ENCODE results near the gene ATG10.

Gene ATG10

DNA sequence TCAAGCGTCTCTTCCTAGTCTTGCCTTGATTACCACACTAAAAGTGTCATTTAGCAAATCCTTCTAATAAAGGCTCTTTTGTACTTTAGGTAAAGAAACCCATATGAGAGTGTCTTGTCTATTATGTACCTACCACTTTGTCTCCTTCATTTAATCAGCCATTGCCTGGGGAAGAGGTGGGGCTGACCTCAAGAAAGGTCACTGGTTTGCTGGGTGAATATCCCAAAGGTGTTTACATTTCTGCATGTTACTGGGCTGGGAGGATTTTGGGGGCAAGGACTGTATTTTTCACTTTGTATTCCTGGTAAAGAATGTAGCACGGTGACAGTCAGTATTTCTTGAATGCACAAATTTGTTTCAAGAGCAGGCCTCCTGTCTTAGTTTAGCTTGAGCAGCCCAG, 318.2 kb downstream of the ATG10 start:
- no peak for DNase-seq

DNA sequence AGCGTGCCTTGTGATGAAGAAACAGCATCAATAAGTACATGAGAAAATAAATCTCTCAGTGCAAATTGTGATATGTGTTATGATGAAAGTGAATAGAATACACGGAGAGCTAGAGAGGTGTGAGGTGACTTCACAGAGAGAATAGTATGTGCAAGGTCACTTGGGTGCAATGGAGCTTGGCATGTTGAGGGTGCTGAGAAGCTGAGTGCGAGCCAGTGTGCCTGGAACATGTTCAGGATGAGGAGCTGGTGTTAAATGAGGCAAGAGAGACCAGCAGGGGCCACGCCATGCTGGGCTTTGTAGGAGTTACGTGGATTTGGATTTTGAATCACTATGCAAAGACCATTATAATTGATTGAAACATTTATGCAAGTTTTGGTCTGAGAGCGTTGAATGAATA, 319.1 kb downstream of the ATG10 start:
- no peak for DNase-seq

- DNase-seq: no peak
Measured at GRCh38 chr5:82291420-82291819, 319.6 kb downstream of the ATG10 start.

DNA sequence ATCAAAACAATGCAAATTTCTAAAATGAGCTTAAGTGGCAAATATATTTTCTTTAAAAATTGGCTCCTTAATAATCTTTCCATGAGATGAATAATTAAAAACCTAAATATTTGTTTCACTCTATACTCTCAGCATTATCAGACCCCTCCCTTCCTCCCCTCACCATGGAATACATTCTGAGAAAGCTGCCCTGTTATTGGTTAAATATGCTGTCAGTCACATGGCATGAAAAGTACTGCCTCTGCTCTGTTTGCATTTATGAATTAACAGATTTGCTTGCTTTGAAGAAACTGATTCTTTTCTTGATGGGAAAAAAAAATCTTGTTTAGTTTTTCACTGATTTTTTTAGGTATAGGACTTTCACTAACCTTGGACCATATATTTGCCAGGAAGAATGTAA, 323.3 kb downstream of the ATG10 start:
- no peak for DNase-seq

- no peak for DNase-seq
Measured at GRCh38 chr5:82295959-82296531, 324.2 kb downstream of the ATG10 start.

DNA sequence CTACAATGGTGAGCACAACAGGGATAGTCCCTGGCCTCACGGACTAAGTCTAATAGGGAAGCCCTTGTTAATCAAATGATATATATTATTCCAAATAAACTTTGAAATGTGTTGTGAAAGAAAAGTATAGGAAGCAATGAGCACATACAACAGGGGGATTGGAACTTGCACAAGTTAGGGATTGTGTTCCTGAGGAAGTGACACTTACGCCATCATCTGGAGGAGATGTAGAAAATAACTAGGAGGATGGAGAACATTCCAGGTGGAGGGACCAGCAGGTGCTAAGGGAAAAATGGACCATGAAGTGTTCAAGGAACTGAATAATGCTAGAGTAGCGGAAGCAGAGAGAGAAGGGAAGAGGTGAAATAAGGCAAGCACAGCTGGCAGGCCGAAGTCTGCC, 325.1 kb downstream of the ATG10 start:
- no peak for DNase-seq

DNA sequence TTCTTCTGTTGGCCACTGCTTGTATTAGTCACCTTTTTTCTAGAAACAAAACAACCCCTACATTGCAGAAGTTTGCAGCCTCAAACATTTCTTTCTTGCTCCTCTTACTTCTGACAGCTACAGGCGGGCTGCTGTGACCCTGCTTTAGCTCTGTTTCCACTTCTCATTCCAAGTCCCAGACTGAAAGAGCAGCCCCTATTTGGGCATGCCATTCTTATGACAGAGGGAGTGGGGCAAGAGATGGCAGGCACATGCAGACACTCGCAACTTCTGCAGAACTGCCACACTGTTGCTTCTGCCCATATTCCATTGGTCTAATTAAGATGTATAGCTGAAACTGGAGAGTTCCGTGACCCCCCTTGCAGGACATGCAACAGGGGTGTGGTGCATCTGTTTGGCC, 325.9 kb downstream of the ATG10 start:
- no peak for DNase-seq

DNA sequence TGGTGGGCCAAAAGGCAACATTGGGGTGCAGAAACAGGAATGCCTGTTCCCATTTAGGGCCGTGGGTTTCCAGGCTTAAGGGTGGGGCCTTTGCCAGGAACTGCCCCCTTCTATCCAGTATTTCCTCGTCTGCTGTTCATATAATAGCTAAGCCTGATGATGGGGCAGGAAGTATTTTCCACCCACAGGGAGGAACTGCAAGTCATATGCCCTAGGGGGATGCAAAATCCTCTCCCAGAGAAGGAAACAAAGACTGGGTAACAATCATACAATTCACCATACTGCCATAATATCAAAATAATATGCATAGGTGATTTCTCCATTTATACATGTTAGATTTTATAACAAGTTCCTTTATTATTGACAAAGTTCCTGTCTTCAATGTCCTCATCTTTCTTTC, 326.8 kb downstream of the ATG10 start:
- DNase-seq: no peak

DNA sequence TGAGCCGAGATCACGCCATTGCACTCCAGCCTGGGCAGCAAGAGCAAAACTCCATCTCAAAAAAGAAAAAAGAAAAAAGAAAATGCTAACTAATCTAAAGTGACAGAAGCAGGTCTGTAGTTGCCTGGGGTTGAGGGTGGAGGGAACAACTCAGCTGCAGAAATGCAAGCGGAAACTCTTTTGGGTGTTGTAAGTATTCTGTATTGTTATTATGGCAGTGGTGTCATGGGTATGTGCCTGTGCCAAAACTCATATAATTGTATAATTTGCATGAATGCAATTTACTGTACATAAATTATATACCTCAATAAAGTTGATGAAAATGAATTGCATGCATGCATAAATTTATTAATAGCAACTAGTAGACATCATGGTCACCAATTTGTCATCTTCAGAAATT, 329.4 kb downstream of the ATG10 start:
- DNase-seq: no peak

Measured in kidney glomerular epithelial cell (primary cell).